Left hindlimb (tissue), 1 donor: ENCODE data around the gene PASK.
"Not testable (repeated sequence)": the region's sequence is repeated elsewhere in the genome, so short reads cannot be mapped to it uniquely, and the experiment has no call there.

Experiments used
- DNase-seq: peaks from one replicate; pipeline ENCODE4 v3.0.0-alpha.2; 2018

Gene PASK

DNA sequence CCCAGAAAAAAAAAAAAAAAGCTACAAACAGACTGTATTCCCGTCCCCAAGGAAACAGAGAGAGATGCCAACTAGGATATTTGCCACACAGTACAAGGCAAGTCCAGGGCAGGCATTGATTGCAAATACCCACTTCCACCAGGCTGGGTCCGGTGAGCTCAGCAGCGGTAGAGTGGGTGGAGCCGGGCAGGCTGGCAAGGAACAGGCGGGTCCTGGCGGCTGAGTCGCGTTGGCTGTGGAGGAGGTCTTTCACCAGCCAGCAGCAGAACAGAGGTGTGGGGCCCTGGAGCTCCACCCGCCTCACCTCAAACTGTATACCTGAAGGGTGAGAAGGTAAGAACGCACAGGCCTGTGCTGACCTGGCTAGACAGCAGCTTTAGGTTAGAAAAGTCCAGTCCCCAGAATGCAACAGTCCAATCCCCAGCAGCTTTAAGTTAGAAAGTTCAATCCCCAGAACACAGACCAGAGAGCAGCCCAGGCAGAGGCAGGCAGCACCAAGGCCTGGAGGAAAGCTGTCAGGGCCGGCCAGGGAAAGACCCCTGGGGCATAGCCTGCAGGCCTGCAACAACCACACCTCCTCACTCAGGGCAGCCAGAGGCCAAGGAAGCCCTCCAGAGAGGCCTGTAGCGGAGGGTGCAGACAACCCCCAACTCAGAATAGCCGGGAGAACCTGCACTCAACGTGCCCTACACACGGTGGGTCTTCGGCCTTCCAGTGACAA, 25.3 kb downstream of the PASK start:
- DNase-seq, result no peak

DNA sequence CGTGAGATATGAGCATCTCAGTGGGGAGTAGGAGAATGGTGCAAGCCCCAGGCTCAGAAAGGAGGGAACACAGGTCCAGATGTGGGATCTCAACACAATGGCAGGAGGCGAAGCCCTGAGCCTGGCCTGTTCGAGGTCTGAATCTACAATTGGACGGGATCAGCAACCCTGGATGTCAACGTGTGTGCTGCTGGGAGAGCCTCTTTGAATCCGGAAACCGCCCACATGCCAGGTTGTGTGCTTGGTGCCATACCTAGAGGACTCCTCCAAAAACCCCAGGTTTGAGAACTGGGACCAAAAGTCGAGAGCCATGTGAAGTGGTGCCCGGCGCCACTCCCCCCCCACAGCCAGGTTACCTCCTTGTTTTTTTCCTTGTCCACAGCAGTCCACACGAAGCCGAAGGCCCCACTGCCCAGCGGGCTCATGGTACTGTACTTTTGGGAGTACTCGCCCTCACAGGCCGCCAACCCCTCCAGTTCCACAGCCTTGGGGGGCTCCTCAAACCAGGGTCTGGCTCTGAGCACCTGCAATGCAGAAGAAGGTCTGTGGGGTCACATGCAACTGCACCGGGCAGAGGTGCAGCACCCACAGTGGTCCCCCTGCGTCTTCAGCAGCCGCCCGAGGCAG, 26.8 kb downstream of the PASK start:
- DNase-seq, result no peak

DNA sequence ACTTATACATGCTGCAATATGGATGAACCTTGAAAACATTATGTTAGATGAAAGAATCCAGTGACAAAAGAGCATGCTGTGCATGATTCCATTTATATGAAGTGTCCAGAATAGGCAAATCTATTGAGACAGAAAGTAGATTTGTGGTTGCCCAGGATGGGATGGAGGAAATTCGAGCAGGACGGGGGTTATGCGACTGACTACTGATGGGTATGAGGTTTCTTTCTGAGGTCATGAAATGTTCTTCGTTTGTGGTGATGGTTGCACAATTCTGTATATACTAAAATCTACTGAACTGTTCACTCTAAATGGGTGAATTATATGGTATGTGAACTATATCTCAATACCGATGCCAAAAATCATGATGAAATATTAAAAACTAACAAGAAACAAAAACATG, 28.3 kb downstream of the PASK start:
- DNase-seq, result no peak

DNA sequence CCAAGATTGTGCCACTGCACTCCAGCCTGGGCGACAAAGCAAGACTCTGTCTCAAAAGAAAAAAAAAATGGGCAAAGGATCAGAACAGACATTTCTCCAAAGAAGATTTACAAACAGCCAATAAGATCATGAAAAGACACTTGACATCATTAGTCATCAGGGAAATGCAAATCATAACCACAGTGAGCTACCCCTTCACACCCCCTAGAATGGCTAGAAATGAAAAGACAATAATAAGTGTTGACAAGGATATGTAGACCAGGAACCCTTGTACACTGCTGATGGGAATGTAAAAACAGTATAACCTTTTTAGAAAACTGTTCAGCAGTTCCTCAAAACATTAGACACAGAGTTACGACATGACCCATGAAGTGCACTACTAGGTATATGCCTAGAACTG, 28.8 kb downstream of the PASK start:
- DNase-seq, result no peak

DNA sequence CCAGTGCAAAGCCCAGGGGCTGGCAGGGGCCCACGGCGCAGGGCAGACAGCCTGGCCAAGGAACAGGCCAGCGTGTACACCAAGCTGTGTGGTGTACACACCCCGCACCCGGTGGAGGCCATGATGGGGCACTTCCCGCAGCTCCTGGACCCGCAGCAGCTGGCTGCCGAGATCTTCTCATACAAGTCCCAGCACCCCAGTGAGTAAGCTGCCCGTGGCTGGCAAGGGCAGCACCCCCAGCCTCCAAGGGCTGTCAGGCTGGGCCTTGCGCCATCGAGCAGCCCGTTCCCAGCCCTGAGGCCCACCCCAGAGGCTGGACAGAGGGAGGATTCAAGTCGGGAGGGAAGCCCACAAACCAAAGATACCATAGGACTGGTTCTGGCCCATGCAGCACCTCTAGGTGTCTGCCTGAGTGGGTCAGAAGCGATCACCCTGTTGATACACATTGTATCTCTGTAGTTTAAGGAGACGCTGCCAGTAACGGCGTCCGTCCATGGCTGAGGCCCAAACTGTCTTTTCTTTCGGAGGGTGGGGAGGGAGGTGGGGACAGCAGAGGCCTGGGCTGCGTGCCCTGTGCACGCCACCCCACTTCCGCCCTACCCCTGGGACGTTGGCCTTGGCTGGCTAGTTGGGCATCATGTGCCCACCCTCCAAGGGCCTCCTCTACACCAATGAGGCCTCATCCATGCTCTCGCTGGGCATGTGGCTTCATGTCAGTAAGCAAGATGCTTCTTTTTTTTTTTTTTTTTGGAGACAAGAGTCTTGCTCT, 30.4 kb downstream of the PASK start:
- DNase-seq, result no peak

DNA sequence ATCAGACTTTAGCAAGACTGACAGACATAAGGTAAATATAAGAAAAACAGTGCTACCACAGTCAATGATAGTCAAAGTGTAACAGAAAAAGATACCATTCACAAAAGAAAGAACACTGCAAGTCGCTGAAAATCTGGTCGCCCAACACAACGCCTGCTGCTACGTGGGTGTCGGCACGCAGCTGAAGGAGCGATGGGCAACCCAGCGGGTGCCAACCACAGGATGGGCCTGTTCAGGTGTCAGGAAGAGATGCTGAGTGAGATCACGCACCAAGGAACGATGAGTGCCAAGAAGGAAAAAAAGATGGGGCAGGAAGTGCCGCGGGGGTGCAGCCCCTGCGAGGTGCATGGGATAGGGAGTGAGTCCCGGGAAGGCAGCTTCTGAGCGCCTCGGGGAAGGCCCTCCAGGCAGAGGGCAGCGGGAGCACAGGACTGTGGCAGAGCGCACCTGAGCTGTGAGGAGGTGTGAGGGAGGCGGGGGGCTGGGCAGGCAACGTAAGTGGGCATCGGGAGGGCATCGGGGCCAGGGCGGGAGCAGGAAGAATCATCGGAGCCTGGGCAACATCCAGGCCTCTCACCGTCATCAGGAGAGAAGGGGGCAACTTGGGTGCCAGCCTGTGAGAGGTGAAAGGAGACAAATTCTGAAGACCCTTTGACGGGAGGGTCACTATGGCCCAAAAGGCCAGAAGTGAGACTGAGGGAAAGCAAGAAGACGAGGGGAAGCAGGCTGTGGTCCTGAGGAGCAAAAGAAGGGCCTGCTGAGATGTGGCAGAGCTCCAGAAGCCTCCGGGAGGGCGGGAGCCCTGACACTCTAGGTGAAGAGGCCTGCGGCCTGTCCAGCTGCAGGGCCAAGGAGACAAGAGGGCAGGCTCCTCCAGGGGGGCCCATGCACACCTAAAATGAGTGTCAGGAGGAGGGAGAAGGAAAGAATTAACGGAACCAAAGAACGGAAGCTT, 32.4 kb downstream of the PASK start:
- DNase-seq, result no peak

DNA sequence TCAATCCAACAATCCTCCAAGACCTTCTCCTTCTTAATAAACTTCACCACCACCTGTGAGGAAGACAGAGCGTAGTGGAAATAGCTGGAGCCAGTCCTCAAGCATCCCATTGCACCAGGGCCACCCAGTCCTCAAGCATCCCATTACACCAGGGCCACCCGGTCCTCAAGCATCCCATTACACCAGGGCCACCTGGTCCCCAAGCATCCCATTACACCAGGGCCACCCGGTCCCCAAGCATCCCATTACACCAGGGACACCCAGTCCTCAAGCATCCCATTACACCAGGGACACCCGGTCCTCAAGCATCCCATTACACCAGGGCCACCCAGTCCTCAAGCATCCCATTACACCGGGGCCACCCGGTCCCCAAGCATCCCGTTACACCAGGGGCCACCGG, 33.9 kb downstream of the PASK start:
- DNase-seq, result no peak

DNA sequence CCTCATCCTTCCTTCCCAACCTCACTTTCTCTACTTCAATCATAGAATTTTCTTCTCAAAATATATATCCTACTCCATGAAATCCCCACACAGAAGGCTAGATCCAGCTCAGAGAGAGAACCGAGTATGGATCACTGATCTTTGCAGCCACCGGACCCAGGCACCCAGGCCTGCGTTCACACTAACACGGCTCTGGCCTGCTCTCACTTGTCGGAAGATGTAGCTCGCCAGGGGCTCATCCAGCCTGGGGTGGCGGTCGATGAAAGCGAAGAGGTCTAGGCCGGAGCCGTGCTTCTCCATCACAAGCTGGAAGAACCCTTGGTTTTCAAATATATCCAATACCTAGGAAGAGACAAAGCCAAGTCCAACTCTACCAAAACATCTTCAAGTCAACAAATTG, 34.4 kb downstream of the PASK start:
- DNase-seq, result no peak

DNA sequence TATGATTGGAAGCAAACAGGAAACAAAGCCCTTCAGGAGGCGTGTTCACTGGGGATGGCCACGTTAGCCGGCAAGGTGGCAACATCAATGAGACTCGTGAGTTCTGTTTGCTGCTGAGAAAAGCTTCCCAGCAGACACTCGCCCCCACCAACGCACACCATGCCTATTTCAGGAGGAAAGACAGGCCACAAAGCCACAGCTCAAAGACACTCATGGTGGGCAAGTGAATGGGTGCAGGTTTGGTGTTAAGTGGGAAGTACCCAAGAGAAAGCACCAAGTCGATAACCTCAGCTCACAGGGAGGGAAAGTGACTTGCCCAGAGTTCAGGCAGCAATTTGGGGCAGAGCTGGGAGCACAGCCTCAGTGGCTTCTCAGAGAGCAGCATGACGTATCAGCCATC, 36.7 kb downstream of the PASK start:
- DNase-seq, result no peak

DNA sequence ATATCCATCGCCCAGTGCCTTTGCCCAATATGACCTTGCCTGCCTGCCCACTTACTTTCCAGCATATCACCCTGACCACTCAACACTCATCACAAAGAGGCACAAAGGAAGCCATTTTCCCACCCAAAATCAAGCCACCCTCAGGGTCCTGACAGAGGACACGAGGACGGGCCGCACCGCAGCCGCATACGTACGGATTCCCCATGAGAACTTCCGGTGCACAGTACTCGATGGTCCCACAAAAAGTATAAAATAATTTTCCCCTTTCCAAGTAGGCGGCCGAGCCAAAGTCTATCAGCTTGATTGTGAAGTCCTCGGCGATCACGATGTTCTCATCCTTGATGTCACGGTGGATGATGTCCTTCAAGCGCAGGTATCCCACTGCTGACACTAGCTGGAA, 37.2 kb downstream of the PASK start:
- DNase-seq, result no peak

DNA sequence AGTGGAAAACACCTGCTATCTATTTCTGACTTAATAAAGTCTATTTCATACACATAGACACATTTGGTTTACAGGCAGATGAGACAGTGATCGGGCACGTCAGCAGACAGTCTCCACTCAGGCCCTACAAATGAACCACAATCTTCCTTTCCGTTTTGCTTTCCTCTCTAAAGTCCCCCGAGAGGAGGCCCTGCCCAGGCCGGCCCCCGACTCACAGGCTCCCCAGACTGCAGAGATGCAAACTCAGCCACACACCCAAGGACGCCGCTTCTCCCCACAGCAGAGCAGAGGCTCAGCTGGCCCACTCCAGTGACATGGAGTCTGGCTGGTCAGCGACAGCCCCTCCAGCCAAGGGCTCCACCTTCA, 37.8 kb downstream of the PASK start:
- no peak for DNase-seq

DNA sequence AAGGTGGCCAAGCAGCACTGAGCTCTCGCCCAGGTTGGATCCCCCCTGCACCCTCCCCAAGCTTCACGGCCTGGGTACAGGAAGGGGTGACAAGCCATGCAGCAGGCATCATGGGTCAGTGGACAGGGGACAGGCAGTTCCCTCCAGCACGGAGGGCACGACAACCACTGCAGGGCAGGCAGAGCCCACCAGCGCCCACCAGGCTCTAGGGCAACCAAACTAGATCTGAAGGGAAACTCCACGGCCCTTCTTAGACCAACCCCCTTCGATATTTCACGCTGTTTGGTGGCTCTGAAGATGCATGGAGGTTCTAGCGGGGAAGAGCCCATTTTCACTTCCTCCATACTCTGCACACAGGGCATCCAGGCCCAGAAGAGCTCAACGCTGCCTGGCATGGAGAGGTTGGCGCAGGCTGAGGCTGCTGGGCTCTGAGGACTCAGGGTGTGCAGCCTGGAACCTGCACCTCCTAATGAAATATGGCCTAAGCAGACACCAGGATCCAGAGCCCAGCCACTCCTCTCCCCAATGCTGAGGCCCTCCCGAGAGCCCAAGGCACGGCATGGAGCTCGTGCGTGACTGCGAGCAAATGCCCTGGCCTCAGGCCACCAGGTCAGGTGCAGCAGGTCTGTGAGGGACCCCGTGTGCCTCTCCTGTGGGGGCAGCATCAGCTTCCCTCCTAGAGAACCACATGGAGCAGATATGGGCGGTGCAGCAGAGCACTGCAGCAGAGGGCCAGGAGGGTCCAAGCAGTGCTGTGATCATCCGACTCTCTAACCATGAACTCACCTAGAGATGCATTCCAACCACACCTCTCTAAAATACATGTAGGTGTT, 38.4 kb downstream of the PASK start:
- DNase-seq, result no peak

DNA sequence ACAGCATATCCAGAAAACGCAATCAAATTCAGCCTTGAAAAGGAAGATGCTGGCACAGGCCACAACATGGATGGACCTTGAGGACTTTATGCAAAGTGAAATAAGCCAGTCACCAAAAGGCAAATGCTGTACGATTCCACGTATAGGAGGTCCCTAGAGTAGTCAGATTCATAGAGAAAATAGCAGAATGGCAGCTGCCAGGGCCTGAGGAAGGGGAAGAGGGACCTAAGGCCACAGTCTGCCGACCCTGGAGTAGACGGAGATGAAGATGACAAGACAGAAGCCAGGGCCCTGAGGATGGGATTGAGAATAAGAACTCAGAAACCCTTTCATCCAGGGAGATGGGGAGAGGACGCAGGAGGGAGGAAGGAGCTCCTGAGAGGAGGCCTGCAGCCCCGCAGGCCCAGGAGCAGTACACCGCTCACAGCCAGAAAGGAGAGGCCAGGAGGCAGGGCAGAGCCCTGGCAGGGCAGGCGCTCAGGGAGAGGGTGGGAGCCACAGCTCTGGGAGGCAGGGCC, 39.1 kb downstream of the PASK start:
- DNase-seq, result no peak

DNA sequence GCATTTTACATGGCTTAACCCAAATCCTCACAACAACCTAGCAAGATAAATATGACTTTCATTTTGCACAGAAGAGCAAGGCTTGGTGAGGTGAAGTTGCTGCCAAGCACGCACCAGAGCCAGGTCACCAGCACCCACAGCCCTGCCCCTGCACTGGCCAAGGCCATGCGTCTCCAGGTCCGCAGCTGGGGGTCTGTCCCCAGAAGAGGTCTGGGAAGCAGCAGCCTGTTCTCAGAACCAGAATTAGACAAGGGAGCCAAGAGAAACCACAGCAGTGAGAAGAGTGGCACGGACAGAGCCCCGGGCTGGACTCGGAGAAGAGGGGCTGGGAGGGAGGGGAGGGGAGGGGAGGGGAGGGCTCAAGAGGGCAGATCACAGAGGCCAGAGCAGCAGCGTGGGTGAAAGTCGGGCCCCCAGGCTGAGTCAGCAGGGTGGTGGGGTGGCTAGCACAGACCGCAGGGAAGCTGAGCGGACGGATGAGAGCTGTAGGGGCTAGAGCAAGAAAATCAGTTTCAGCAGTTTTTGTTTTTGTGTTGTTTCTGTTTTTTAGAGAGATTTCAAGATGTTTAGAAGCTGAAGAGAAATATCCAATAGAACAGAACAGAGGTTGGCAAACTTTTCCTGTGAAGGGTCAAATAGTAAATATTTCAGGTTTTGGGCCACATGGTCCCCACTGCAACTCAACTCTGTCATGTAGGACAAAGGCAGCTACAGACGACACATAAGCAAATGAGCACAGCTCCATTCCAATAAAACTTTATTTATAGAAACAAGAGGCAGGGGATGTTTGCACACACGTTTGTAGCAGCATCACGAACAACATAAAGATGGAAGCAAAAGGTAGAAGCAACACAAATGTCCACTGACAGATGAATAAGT, 39.8 kb downstream of the PASK start:
- no peak for DNase-seq

DNA sequence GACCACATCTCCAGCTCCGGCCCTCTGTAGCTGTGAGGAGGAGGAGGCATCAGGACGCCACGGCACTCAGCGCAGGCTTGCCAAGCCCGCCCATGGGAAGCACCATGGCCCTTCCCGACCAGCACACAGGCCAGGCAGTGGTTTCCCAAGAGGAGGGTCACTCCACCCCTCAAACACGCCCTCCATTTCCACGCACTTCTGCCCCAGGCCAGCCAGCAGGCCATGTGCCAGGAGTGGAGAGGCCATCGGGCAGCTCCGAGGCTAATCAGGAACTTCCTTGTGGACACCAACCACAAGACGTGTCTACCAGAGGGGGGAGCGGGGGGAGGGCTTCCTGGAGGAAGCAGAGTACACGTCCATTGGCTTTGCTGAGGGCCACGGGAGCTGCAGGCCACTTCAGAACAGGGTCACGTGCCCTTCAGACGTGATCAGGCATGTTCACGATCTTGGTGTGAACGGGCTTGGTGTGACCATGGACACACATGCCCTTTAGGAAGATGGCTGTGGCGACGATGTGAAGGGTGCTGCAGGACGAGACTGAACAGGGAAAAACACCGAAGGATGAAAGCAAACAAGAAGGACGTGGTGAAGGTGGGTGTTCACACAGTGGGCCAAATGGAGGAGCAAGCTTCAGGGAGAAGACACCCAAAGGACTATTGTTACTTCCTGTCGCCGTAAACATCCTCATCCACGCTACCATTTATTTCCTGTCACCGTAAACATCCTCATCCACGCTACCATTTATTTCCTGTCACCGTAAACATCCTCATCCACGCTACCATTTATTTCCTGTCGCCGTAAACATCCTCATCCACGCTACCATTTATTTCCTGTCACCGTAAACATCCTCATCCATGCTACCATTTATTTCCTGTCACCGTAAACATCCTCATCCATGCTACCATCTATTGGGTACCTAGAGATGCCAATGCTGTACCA, 40.7 kb downstream of the PASK start:
- no peak for DNase-seq

DNA sequence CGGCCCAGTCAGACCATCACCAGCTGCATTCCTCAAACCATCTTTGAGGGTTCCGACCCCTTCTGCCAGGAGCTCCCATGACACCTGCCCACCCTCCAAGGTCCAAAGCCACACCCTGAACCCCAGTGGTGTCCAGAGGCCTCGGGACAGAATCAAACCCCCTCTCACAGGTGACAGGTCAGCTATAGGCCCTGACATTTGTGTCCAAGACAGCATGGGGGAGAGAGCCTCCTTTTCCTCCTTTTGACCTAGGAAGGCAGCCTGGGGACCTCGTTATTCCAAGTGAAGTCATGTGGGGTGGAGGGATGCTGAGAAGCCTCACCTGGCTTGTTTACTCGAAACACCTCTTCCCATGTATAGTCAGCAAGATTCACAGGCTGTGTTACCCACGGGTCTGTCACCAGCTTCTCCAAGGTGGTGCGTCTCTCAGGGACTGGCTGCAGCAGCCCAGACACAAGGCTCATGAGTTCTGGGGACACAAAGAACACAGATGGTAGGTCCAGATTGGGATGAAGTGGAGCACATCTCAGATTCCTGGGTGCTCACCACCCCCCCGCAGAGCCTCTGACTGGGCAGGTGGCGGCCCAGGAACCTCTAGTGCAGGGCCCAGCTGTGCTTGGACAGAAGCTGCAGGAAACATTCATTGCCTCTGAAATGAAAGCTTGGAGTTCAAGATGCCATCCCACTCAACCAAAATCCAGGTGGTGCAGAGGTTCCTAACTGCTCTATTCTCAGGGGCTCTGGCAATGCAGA, 42.1 kb downstream of the PASK start:
- DNase-seq, result no peak

DNA sequence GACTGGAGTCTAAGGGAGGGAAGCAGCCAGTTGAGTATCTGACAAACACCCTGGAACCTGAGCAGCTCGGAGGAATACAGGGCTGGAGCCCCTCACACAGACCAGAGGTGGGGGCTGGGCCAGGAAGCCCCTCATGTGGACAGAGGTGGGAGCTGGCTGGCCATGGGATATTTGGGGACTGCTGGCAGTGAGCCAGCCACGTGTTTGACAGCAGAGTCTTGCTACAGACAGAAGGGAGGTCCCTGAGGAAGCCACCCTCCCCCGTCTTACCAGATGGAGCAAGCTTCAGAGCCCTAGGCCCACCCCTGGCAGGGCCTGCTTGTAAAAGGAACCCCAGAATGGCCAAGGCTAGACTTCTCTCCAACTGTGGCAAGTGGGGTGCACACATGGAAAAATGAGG, 43.6 kb downstream of the PASK start:
- no peak for DNase-seq

DNA sequence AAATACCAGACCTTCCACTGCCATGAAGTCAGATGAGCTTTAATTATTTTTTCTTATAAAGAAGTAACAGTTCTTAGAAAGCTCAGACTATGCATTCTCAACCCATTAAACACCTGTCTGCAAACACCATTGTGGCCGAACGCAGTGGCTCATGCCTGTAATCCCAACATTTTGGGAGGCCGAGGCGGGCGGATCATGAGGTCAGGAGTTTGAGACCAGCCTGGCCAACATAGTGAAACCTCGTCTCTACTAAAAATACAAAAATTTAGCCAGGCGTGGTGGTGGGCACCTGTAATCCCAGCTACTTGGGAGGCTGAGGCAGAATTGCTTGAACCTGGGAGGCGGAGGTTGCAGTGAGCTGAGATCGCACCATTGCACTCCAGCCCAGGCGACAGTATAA, 44.7 kb downstream of the PASK start:
- not testable (repeated sequence) for DNase-seq

DNA sequence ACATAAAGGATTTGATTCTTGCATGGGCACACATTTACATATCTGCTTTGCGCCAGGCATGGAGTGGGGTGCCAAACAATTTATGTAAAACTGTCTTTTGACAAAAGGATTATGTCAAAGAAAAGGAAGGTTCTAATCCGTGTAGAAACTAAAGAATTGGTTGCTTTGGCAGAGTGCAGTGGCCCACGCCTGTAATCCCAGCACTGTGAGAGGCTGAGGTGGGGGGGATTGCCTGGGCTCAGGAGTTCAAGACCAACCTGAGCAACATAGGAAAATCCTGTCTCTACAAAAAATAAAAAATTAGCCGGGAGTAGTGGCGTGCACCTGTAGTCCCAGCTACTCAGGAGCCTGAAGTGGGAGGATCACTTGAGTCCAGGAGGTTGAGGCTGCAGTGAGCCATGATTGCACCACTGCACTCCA, 46.1 kb downstream of the PASK start:
- DNase-seq, result no peak
